ENCODE measurements around the gene EFEMP2.
A peak's percentile ranks its signal among the peaks of the same experiment; 100 is the strongest.

Gene EFEMP2

GRCh38 chr11:65872586-65873317, at the start of gene EFEMP2:
TSS of gene EFEMP2 (minus strand) at chr11:65872800. CDS start at chr11:65872354, 446 bp downstream.
- DNase-seq (ENCODE audit: low spot score): no peak

- DNase-seq (ENCODE audit: low spot score): no peak
These were observed 49.3 kb upstream of the EFEMP2 start for GRCh38 chr11:65921876-65922275.

- DNase-seq (ENCODE audit: low spot score): no peak
These were observed 48.5 kb upstream of the EFEMP2 start for GRCh38 chr11:65921033-65921555.

- no peak for DNase-seq (ENCODE audit: low spot score)
These were observed 47.8 kb upstream of the EFEMP2 start for GRCh38 chr11:65920372-65920802.

GRCh38 chr11:65919573-65920371, 47.2 kb upstream of the EFEMP2 start:
- no peak for DNase-seq (ENCODE audit: low spot score)

- DNase-seq (ENCODE audit: low spot score): peak; percentile 88
These were observed 46.6 kb upstream of the EFEMP2 start, which contains the start of gene DRAP1 for GRCh38 chr11:65919141-65919572. TSS of gene DRAP1 (plus strand) at chr11:65919426. CDS start at chr11:65919502, 76 bp downstream.

- no peak for DNase-seq (ENCODE audit: low spot score)
These were observed 45.9 kb upstream of the EFEMP2 start, which contains the start of gene C11orf68 for GRCh38 chr11:65918211-65919140. TSS of gene C11orf68 (minus strand) at chr11:65919062. CDS start at chr11:65919031, 31 bp downstream.

- DNase-seq (ENCODE audit: low spot score): no peak
These were observed 45.0 kb upstream of the EFEMP2 start for GRCh38 chr11:65917434-65918210.

- no peak for DNase-seq (ENCODE audit: low spot score)
These were observed 44.5 kb upstream of the EFEMP2 start for GRCh38 chr11:65917077-65917433.

GRCh38 chr11:65916391-65916790, 43.8 kb upstream of the EFEMP2 start:
- DNase-seq (ENCODE audit: low spot score): no peak

- no peak for DNase-seq (ENCODE audit: low spot score)
These were observed 43.2 kb upstream of the EFEMP2 start for GRCh38 chr11:65915821-65916251.

- DNase-seq (ENCODE audit: low spot score): no peak
These were observed 42.7 kb upstream of the EFEMP2 start for GRCh38 chr11:65915101-65915820.

- no peak for DNase-seq (ENCODE audit: low spot score)
These were observed 40.2 kb upstream of the EFEMP2 start for GRCh38 chr11:65912845-65913244.

GRCh38 chr11:65911682-65912568, 39.3 kb upstream of the EFEMP2 start:
- peak; percentile 75 for DNase-seq (ENCODE audit: low spot score)

- DNase-seq (ENCODE audit: low spot score): no peak
These were observed 35.3 kb upstream of the EFEMP2 start for GRCh38 chr11:65907878-65908277.

- no peak for DNase-seq (ENCODE audit: low spot score)
These were observed 34.0 kb upstream of the EFEMP2 start for GRCh38 chr11:65906602-65907001.

GRCh38 chr11:65903715-65904114, 31.1 kb upstream of the EFEMP2 start:
- no peak for DNase-seq (ENCODE audit: low spot score)

- DNase-seq (ENCODE audit: low spot score): no peak
These were observed 30.5 kb upstream of the EFEMP2 start for GRCh38 chr11:65903068-65903481.

- no peak for DNase-seq (ENCODE audit: low spot score)
These were observed 28.2 kb upstream of the EFEMP2 start for GRCh38 chr11:65900899-65901180.

Data from HuH-7 (cell line).